Activated CD4-positive, alpha-beta T cell treated with anti-CD3 and anti-CD28 coated beads for 36 hours (primary cell): ENCODE data around the gene SLC4A11. TPM values are rescaled to one million over a fixed set of nuclear protein-coding genes. Genes with fewer than 3 reads are reported as not detected.

Experiments
- ATAC-seq: fragments of 200-7000 bp; cut with Tn5 transposase; one replicate; pipeline ENCODE4 v1.10.0; 2021; ENCODE audit warnings: mild to moderate bottlenecking, moderate library complexity
- CTCF ChIA-PET: fragments of 350-600 bp; sonication (Branson Sonifier 250); formaldehyde crosslinking; loops from one replicate; lab custom pipeline; 2021; ENCODE audit warnings: antibody characterized with exemption; lab: Charles Lee
- POLR2A ChIA-PET: fragments of 350-600 bp; sonication (Branson Sonifier 250); formaldehyde crosslinking; loops from one replicate; lab custom pipeline; 2021; ENCODE audit warnings: antibody characterized with exemption, inconsistent platforms; lab: Charles Lee
- DNase-seq: peaks from one replicate; pipeline ENCODE4 v3.0.0-alpha.2; 2020
- H3K27ac Mint-ChIP-seq: one replicate; pipeline ENCODE4 v1.8.0; 2021; ENCODE audit warnings: mixed read lengths
- H3K27me3 Mint-ChIP-seq: one replicate; pipeline ENCODE4 v1.8.0; 2021; ENCODE audit warnings: mixed read lengths
- H3K36me3 Mint-ChIP-seq: one replicate; pipeline ENCODE4 v1.8.0; 2021; ENCODE audit warnings: low read depth, mixed read lengths
- H3K4me1 Mint-ChIP-seq: one replicate; pipeline ENCODE4 v1.8.0; 2021; ENCODE audit warnings: mixed read lengths
- H3K4me3 Mint-ChIP-seq: one replicate; pipeline ENCODE4 v1.8.0; 2021; ENCODE audit warnings: mild to moderate bottlenecking, moderate library complexity, mixed read lengths
- H3K9me3 Mint-ChIP-seq: one replicate; pipeline ENCODE4 v1.8.0; 2021; ENCODE audit warnings: low read depth, mixed read lengths
- intact Hi-C, 2 experiments: fragments of 100-400 bp; cut with DNase I in 1 of 2; cut with micrococcal nuclease in 1 of 2; formaldehyde crosslinking; loops; one replicate each; pipeline versions ENCODE4 v1.14.2 to v1.15.1; 2022 to 2024; cut with DNase I, micrococcal nuclease
- total RNA-seq, 2 experiments: library from RNA; stranded (reverse); gene quantifications; one replicate each; pipeline ENCODE4 v1.2.3, GENCODE V29; 2021

The SLC4A11 gene
- total RNA-seq = under 1 TPM; 0.60 to 0.66 TPM

DNA sequence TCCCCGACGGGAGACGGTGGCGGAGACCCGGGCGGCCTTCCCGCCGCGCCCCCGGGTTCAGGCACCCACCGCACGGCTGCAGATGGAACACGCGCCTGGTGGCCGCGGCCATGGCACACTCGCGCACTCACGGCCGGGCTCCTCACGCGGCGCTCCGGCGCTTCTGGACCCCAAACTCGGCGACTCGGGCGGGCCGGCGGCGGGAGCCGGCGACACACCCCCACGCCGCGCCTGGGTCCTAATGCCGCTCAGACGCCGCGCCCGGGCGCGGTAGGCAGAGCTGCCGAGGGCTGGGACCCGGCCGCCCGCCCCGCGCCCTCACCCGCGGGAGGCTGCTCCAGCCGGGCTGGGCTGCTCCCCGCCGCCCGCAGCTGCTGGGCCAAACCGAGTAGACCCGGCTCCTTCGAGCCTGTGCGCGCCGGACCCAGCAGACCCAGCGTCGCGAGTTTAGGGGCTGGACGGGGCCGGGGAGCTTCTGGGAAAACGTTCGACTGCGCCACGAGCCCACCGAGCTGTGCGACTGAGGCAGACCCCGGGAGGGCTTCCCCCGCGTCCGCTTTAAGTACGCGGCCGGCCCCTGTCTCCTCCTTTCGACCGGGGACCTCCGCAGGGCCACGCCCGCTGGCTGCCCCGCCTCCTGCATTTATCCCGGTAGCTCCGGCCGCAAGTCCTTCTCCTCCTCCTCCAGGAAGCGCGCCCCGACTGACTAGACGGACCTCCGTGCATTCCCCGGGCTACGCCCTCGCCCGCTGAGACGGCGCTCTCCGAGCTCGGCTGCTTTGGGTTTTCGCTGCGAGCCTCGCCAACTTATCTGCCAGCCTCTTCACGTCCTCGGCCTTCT, at the start of gene SLC4A11:
Gene SLC4A11, minus strand, starts transcription at position 165 of the 841 bp plus-strand sequence. Its CDS starts 53 bp downstream, at position 112.
- peak; percentile 68 for ATAC-seq
- Mint-ChIP-seq H3K9me3 (no peaks in the 10 kb centered on the region), H3K36me3 (no peaks in the 10 kb centered on the region), H3K27ac (no peak within 1 kb of the TSS), H3K27me3 (peaks cover 48% of the 10 kb centered on the region), H3K4me1 (peaks cover 7% of the 10 kb centered on the region), H3K4me3 (peak within 1 kb of the TSS; percentile 77)
- intact Hi-C loops = loop anchor here in 1 of 2 experiments (2.0 kb wide), 1 partner anchor 232 kb away; the partner anchor contains the start of gene ATRN
- ChIA-PET CTCF (interaction anchor here (0.6 to 1.5 kb wide), 4 partner anchors 10 to 472 kb away, joined by 3 to 7 read pairs (median 5); no protein-coding TSS in a partner anchor), POLR2A (interaction anchor here (0.6 kb wide), 1 partner anchor 329 kb away, joined by 3 read pairs; no protein-coding TSS in a partner anchor)
- peak; percentile 63 for DNase-seq

- Mint-ChIP-seq H3K4me1 (no peaks in the 10 kb centered on the region), H3K9me3 (no peaks in the 10 kb centered on the region), H3K27ac (no peak overlapping the region), H3K36me3 (no peaks in the 10 kb centered on the region), H3K27me3 (no peaks in the 10 kb centered on the region), H3K4me3 (no peak overlapping the region)
- intact Hi-C loops = no loop called here
- ChIA-PET POLR2A (no interaction called here), CTCF (no interaction called here)
- no peak for DNase-seq
- ATAC-seq = no peak
Measured at GRCh38 chr20:3283222-3283820, 44.3 kb upstream of the SLC4A11 start.

DNA sequence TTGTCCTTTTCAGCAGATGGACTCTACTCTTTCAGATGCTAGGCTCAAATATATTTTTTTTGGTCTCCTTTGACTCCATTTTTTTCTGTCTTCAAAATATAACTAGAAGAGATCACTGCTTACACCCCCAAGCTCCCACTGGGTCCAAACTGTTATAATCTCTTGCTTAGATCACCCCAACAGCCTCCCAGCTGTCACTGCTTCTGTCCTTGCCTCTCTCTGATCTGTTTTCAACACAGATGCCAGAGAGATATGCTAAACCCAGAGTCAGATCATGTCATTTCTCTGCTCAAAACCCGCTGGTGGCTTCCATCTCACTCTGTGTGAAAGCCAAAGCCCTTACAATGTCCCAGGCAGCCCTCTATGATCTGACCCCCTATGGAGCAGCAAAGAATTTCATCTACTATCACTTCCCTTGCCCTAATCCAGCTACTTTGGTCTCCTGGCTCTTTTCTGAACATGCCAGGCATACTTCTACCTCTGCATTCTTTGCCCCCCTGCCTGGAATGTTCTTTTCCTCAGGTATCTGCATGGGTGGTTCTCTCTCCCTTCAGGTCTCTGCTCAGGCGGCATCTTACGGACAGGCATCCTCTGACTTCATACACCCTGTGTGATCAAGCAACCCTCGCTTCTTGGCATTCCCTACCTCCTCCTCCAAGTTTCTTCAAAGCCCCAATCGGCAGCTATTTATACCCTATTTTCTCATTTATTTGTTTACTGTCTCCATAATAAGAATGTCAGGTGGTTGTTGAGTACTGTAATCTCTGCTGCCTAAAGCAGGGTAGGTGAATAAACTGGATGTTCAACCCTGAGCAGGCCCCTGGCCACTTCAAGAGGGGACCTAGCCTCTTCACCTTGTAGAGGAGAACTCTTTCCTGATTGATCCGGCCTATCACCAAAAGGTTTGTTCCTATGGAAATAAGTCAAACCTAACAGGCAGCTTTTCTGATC, 43.6 kb upstream of the SLC4A11 start:
- POLR2A ChIA-PET = no interaction called here
- H3K4me3 Mint-ChIP-seq = no peak overlapping the region
- no peaks in the 10 kb centered on the region for H3K9me3 Mint-ChIP-seq
- intact Hi-C loops = no loop called here
- ATAC-seq (no peak), DNase-seq (no peak)
- no peak overlapping the region for H3K27ac Mint-ChIP-seq
- H3K36me3 Mint-ChIP-seq = no peaks in the 10 kb centered on the region
- H3K27me3 Mint-ChIP-seq = no peaks in the 10 kb centered on the region
- CTCF ChIA-PET = interaction anchor here (0.7 kb wide), 1 partner anchor 12 kb away, joined by 3 read pairs; no protein-coding TSS in a partner anchor
- no peaks in the 10 kb centered on the region for H3K4me1 Mint-ChIP-seq

GRCh38 chr20:3281437-3281836, 42.4 kb upstream of the SLC4A11 start:
- no peak overlapping the region for H3K4me3 Mint-ChIP-seq
- no peaks in the 10 kb centered on the region for H3K27me3 Mint-ChIP-seq
- intact Hi-C loops = no loop called here
- H3K27ac Mint-ChIP-seq = no peak overlapping the region
- no peaks in the 10 kb centered on the region for H3K36me3 Mint-ChIP-seq
- ChIA-PET CTCF (interaction anchor here (0.8 to 1.1 kb wide), 2 partner anchors 33 to 594 kb away, joined by 3 read pairs; no protein-coding TSS in a partner anchor), POLR2A (no interaction called here)
- DNase-seq (no peak), ATAC-seq (peak; percentile 51)
- H3K4me1 Mint-ChIP-seq = no peaks in the 10 kb centered on the region
- no peaks in the 10 kb centered on the region for H3K9me3 Mint-ChIP-seq

- no peak for DNase-seq
- intact Hi-C loops = loop anchor here in 1 of 2 experiments (5.0 kb wide), 1 partner anchor 62 kb away; no protein-coding TSS in a partner anchor
- ATAC-seq = no peak
- no peaks in the 10 kb centered on the region for H3K27me3 Mint-ChIP-seq
- POLR2A ChIA-PET = interaction anchor here (0.6 kb wide), 1 partner anchor 95 kb away, joined by 6 read pairs; no protein-coding TSS in a partner anchor
- H3K9me3 Mint-ChIP-seq = no peaks in the 10 kb centered on the region
- CTCF ChIA-PET = interaction anchor here (0.6 kb wide), 1 partner anchor 34 kb away, joined by 3 read pairs; no protein-coding TSS in a partner anchor
- no peak overlapping the region for H3K27ac Mint-ChIP-seq
- H3K4me3 Mint-ChIP-seq = no peak overlapping the region
- no peaks in the 10 kb centered on the region for H3K36me3 Mint-ChIP-seq
- no peaks in the 10 kb centered on the region for H3K4me1 Mint-ChIP-seq
Measured at GRCh38 chr20:3279761-3280160, 40.8 kb upstream of the SLC4A11 start.

- Mint-ChIP-seq H3K9me3 (no peaks in the 10 kb centered on the region), H3K4me1 (no peaks in the 10 kb centered on the region), H3K4me3 (no peak overlapping the region), H3K27me3 (no peaks in the 10 kb centered on the region), H3K36me3 (no peaks in the 10 kb centered on the region), H3K27ac (no peak overlapping the region)
- ATAC-seq = no peak
- DNase-seq = no peak
- ChIA-PET POLR2A (no interaction called here), CTCF (interaction anchor here (0.9 to 1.3 kb wide), 3 partner anchors 11 to 59 kb away, joined by 3 to 4 read pairs (median 4); no protein-coding TSS in a partner anchor)
- intact Hi-C loops = loop anchor here in 1 of 2 experiments (5.0 kb wide), 1 partner anchor 61 kb away; no protein-coding TSS in a partner anchor
Measured at GRCh38 chr20:3277686-3278465, 38.9 kb upstream of the SLC4A11 start.

- Mint-ChIP-seq H3K9me3 (no peaks in the 10 kb centered on the region), H3K27ac (no peak overlapping the region), H3K36me3 (no peaks in the 10 kb centered on the region), H3K27me3 (no peaks in the 10 kb centered on the region), H3K4me1 (no peaks in the 10 kb centered on the region), H3K4me3 (no peak overlapping the region)
- POLR2A ChIA-PET = no interaction called here
- no peak for ATAC-seq
- DNase-seq = no peak
- intact Hi-C loops = loop anchor here (1.0 to 5.0 kb wide), 2 partner anchors 58 to 59 kb away; no protein-coding TSS in a partner anchor
- CTCF ChIA-PET = interaction anchor here (1.2 to 2.4 kb wide), 2 partner anchors 40 to 57 kb away, joined by 3 to 11 read pairs; no protein-coding TSS in a partner anchor
Measured at GRCh38 chr20:3276680-3277015, 37.7 kb upstream of the SLC4A11 start.

DNA sequence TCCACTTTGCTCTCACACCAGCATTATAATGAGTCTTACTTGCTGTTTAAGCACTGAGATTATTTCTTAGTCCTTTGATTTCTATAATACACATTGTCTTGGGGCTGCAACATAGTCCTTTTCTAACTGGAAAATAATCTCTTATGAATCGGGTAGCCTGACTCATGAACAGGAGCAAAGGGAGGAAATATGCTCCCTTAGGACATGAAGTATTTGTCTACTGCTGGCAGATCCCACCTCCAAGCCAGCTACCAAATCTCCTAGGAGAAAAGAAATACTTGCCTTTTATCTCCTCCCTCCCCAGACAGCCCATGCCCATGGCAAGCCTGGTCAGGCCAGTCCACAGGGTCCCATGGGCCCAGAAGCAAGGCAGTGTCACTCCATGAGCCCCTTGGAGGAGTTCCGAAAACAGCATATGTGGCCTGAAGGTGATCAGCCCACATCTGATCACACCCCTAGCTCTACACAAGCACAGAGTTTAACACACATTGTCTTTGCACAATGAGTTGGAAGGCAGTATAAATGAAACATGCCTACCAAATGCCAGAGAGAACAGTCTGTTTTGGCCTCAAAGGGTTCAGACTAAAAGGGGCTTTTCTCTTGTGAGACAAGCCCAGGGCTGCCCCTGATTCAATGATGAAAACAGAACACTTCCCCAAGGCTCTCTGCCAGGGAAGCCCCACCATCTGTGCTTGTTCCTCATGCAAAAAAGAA, 37.1 kb upstream of the SLC4A11 start:
- Mint-ChIP-seq H3K9me3 (no peaks in the 10 kb centered on the region), H3K4me1 (no peaks in the 10 kb centered on the region), H3K27me3 (no peaks in the 10 kb centered on the region), H3K27ac (no peak overlapping the region), H3K36me3 (no peaks in the 10 kb centered on the region), H3K4me3 (no peak overlapping the region)
- intact Hi-C loops = loop anchor here (1.0 to 5.0 kb wide), 2 partner anchors 58 to 59 kb away; no protein-coding TSS in a partner anchor
- ATAC-seq = no peak
- no peak for DNase-seq
- CTCF ChIA-PET = interaction anchor here (2.4 kb wide), 1 partner anchor 56 kb away, joined by 11 read pairs; no protein-coding TSS in a partner anchor
- POLR2A ChIA-PET = interaction anchor here (0.6 kb wide), 1 partner anchor 29 kb away, joined by 3 read pairs; no protein-coding TSS in a partner anchor

DNA sequence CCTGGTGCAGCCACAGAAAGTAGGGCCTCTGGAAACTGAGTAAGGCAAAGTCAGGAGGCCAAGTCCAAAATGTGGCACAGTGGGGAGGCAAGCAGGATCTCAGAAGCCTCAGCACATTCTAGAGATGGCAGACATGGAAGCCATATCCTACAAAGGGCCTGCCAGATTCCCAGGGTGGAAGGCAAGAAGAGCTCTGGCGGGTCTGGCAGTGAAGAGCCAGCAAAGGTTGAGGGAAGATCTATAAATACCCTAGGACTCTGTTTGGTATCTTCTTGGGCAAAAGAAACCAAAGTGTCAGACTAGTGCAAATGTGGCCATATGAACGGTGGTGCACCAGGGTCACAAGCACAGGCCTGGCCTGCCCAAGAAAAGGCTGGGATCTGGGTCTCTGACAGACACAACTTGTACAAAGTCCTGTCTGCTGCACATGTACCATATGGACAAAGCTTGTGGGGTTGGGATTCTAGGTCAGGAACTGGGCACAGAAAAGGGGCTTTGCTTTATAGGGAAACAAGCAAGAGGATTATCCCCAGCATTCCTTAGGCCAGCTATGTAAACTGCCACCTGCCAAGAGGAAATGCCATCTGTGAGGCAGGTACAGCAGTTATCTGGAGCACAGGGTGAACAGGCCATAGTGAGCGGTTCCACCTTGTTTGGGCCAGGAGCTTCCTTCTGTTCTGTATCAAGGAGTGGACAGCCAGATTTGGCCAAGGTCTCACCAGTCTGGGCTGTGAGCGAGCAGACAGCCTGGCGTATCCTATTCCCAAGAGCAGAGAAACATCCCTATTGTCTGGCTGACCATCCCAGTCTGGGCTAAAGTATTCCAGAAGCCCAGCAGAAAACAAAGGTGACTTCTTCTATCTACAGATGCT, 36.3 kb upstream of the SLC4A11 start:
- no peaks in the 10 kb centered on the region for H3K9me3 Mint-ChIP-seq
- H3K27me3 Mint-ChIP-seq = no peaks in the 10 kb centered on the region
- POLR2A ChIA-PET = interaction anchor here (0.6 kb wide), 1 partner anchor 28 kb away, joined by 3 read pairs; no protein-coding TSS in a partner anchor
- H3K4me1 Mint-ChIP-seq = no peaks in the 10 kb centered on the region
- CTCF ChIA-PET = interaction anchor here (2.4 kb wide), 1 partner anchor 56 kb away, joined by 11 read pairs; no protein-coding TSS in a partner anchor
- no peak for DNase-seq
- intact Hi-C loops = loop anchor here in 1 of 2 experiments (5.0 kb wide), 1 partner anchor 58 kb away; no protein-coding TSS in a partner anchor
- no peak overlapping the region for H3K27ac Mint-ChIP-seq
- ATAC-seq = no peak
- no peak overlapping the region for H3K4me3 Mint-ChIP-seq
- no peaks in the 10 kb centered on the region for H3K36me3 Mint-ChIP-seq
